Esophagus squamous epithelium (tissue), 5 donors: ENCODE measurements around the gene NLN. TPM values are rescaled to one million over a fixed set of nuclear protein-coding genes. Genes with fewer than 3 reads are reported as not detected.

Source experiments
- DNase-seq: peaks from one replicate; lab custom pipeline; 2025; lab: John Stamatoyannopoulos, UW
- H3K27ac ChIP-seq, 4 donors: fragments of 200-600 bp; sonication (generic); one replicate each; pipeline ENCODE4 v1.5.1; 2016 to 2019; ENCODE audit warnings: mild to moderate bottlenecking in 1 of 4
- H3K27me3 ChIP-seq, 4 donors: fragments of 200-600 bp; sonication (generic); 1 replicate in 3 of 4; 2 replicates in 1 of 4; pipeline versions ENCODE4 v1.5.1 to v1.6.0; 2017 to 2021; ENCODE audit warnings: antibody characterized with exemption in 1 of 4
- H3K36me3 ChIP-seq, 3 donors: fragments of 200-600 bp; sonication (generic); one replicate each; pipeline ENCODE4 v1.5.1; 2016 to 2019
- H3K4me1 ChIP-seq, 3 donors: fragments of 200-600 bp; sonication (generic); one replicate each; pipeline ENCODE4 v1.5.1; 2017 to 2019
- H3K4me3 ChIP-seq, 4 donors: fragments of 200-600 bp; sonication (generic); 1 replicate in 3 of 4; 2 replicates in 1 of 4; pipeline ENCODE4 v1.5.1; 2016 to 2019; ENCODE audit warnings: mild to moderate bottlenecking in 2 of 4, moderate library complexity in 1 of 4
- H3K9me3 ChIP-seq, 3 donors: fragments of 200-600 bp; sonication (generic); one replicate each; pipeline ENCODE4 v1.5.1; 2016 to 2019
- CTCF ChIP-seq, 6 experiments: fragments of 450-650 bp in 4 of 6; fragments of 200-600 bp in 2 of 6; sonication (generic) in 2 of 6; IDR thresholded peaks; one replicate each; pipeline ENCODE4 v1.5.1; 2016 to 2019; ENCODE audit warnings: antibody characterized with exemption in 6 of 6, mild to moderate bottlenecking in 4 of 6, moderate library complexity in 4 of 6
- POLR2A ChIP-seq, 4 donors: fragments of 450-650 bp; IDR thresholded peaks; one replicate each; pipeline ENCODE4 v1.6.1; 2017; ENCODE audit warnings: antibody characterized with exemption in 4 of 4, mild to moderate bottlenecking in 4 of 4, moderate library complexity in 3 of 4
- WGBS, 2 donors: methylation state at CpG; one replicate each; pipeline ENCODE4 v1.1.5; 2018; 5-methylcytosine and 5-hydroxymethylcytosine counted together
- intact Hi-C: fragments of 100-400 bp; cut with DNase I; formaldehyde crosslinking; loops from one replicate; pipeline ENCODE4 v1.15.0; 2022
- total RNA-seq, 4 donors: library from RNA; depleted of rRNA; stranded (reverse); fragments of >200 nt; gene quantifications; one replicate each; pipeline ENCODE4 v1.1.0, GENCODE V29; 2016
- donor health status: DM: yes; HTN: yes; CAD: no.

Gene NLN
- total RNA-seq, 4 donors from 2014 or later = 4.9 to 22.1 (median 19.2) TPM

- Histone ChIP-seq H3K4me3 (no peak overlapping the region), H3K27me3 (no peaks in the 10 kb centered on the region), H3K4me1 (peaks cover 0 to 4% (median 0%) of the 10 kb centered on the region in 3 donors), H3K9me3 (no peaks in the 10 kb centered on the region), H3K27ac (peak overlapping the region in 1 of 4 donors; percentile 7), H3K36me3 (peaks cover 0 to 31% (median 0%) of the 10 kb centered on the region in 3 donors)
- no peak for DNase-seq
- WGBS, 2 donors = 81 to 88% methylated on average over 3 of the region's 3 CpGs
- intact Hi-C loops = no loop called here
- no peak for TF ChIP-seq POLR2A (IDR thresholded peaks at IDR 0.05)
- TF ChIP-seq CTCF (IDR thresholded peaks at IDR 0.05) = no peak
Measured at GRCh38 chr5:65800775-65801174, 78.8 kb downstream of the NLN start.

DNA sequence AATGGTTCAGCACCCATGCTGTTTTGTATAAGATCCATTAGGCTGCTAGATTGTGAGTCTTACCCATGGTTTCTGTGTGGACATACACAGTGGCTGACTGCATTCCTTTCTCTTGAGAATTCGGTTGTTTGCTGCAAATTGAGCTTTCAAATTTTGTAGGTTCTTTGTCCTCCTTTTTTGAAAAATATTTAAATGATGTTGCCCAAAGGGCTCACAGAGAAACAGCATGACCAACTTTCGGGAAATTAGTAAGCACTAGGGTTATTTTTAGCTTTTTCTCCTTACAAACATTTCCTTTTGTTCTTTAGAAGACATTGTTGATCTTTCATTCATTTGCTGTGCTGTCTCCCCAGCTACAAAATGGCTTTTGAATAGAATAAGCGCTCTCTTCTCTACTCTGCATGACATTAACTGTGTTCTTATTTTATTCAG is 79.4 kb downstream of the NLN start:
- H3K4me1 ChIP-seq = peaks cover 0 to 4% (median 0%) of the 10 kb centered on the region in 3 donors
- no peak overlapping the region for H3K4me3 ChIP-seq
- TF ChIP-seq CTCF (IDR thresholded peaks at IDR 0.05) = no peak
- TF ChIP-seq POLR2A (IDR thresholded peaks at IDR 0.05) = no peak
- H3K27ac ChIP-seq = peak overlapping the region in 1 of 4 donors; percentile 7
- intact Hi-C loops = no loop called here
- WGBS, 2 donors = 62 to 66% methylated on average over 3 of the region's 3 CpGs
- DNase-seq = no peak
- no peaks in the 10 kb centered on the region for H3K27me3 ChIP-seq
- H3K9me3 ChIP-seq = no peaks in the 10 kb centered on the region
- peaks cover 0 to 31% (median 0%) of the 10 kb centered on the region in 3 donors for H3K36me3 ChIP-seq

GRCh38 chr5:65802080-65802479 is 80.1 kb downstream of the NLN start:
- Histone ChIP-seq H3K4me1 (peaks cover 0 to 4% (median 0%) of the 10 kb centered on the region in 3 donors), H3K27ac (no peak overlapping the region), H3K9me3 (no peaks in the 10 kb centered on the region), H3K36me3 (peaks cover 0 to 25% (median 0%) of the 10 kb centered on the region in 3 donors), H3K4me3 (no peak overlapping the region), H3K27me3 (no peaks in the 10 kb centered on the region)
- 97 to 100% methylated on average over 3 to 5 of the region's 7 CpGs for WGBS, 2 donors
- intact Hi-C loops = no loop called here
- TF ChIP-seq POLR2A (IDR thresholded peaks at IDR 0.05) = no peak
- no peak for TF ChIP-seq CTCF (IDR thresholded peaks at IDR 0.05)
- no peak for DNase-seq

DNA sequence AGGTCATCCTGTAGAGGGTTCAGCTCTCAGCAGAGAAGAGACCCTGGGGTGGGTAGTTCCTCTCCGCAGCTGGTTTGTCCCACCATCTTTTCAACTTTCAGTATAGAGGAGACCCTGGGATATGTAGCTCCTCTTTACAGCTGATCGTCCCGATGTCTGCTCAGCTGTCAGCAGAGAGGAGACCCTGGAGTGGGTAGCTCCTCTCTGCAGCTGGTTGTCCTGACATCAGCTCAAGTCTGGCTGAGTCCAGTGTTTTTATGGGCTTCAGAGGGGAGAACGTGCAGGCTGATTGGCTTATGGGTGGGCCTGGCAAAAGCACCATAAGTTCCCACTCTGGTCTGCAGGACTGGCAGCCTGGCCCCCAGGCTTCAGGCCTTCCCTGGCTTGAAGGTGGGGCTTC is 80.8 kb downstream of the NLN start:
- no peaks in the 10 kb centered on the region for H3K27me3 ChIP-seq
- no peak overlapping the region for H3K27ac ChIP-seq
- DNase-seq = no peak
- WGBS, 2 donors = 82 to 90% methylated on average over 2 to 3 of the region's 4 CpGs
- TF ChIP-seq POLR2A (IDR thresholded peaks at IDR 0.05) (no peak), CTCF (IDR thresholded peaks at IDR 0.05) (no peak)
- H3K4me3 ChIP-seq = no peak overlapping the region
- no peaks in the 10 kb centered on the region for H3K9me3 ChIP-seq
- H3K36me3 ChIP-seq = peaks cover 0 to 18% (median 0%) of the 10 kb centered on the region in 3 donors
- intact Hi-C loops = no loop called here
- H3K4me1 ChIP-seq = peaks cover 0 to 4% (median 0%) of the 10 kb centered on the region in 3 donors

GRCh38 chr5:65803699-65804391 is 81.8 kb downstream of the NLN start:
- no peak for DNase-seq
- WGBS, 2 donors = 81 to 94% methylated on average over 5 of the region's 5 CpGs
- peaks cover 0 to 15% (median 0%) of the 10 kb centered on the region in 3 donors for H3K36me3 ChIP-seq
- intact Hi-C loops = no loop called here
- TF ChIP-seq POLR2A (IDR thresholded peaks at IDR 0.05) (no peak), CTCF (IDR thresholded peaks at IDR 0.05) (no peak)
- no peaks in the 10 kb centered on the region for H3K27me3 ChIP-seq
- no peak overlapping the region for H3K27ac ChIP-seq
- peaks cover 0 to 4% (median 0%) of the 10 kb centered on the region in 3 donors for H3K4me1 ChIP-seq
- H3K9me3 ChIP-seq = no peaks in the 10 kb centered on the region
- H3K4me3 ChIP-seq = no peak overlapping the region
